GM21515 (cell line): ENCODE results near the gene TCF25.

ENCODE experiments used
- ATAC-seq: cut with Tn5 transposase; IDR thresholded peaks from one replicate; pipeline ENCODE4 v1.9.1; 2021; ENCODE audit not compliant: unreplicated experiment

The TCF25 gene

GRCh38 chr16:89843409-89844350 lies 29.7 kb upstream of the TCF25 start:
- ATAC-seq, result no peak

- no peak for ATAC-seq
Measured at GRCh38 chr16:89844739-89845339, 28.6 kb upstream of the TCF25 start.

- no peak for ATAC-seq
Measured at GRCh38 chr16:89845417-89845816, 28.0 kb upstream of the TCF25 start.

- no peak for ATAC-seq
Measured at GRCh38 chr16:89847051-89847939, 26.1 kb upstream of the TCF25 start.

GRCh38 chr16:89847940-89848297 lies 25.5 kb upstream of the TCF25 start:
- no peak for ATAC-seq

GRCh38 chr16:89848974-89849373 lies 24.4 kb upstream of the TCF25 start:
- no peak for ATAC-seq

GRCh38 chr16:89853306-89853993 lies 19.9 kb upstream of the TCF25 start:
- no peak for ATAC-seq

- ATAC-seq, result no peak
Measured at GRCh38 chr16:89855301-89855945, 18.0 kb upstream of the TCF25 start.

GRCh38 chr16:89855986-89856385 lies 17.4 kb upstream of the TCF25 start:
- ATAC-seq, result no peak

- ATAC-seq, result no peak
Measured at GRCh38 chr16:89858973-89859614, 14.3 kb upstream of the TCF25 start.

- no peak for ATAC-seq
Measured at GRCh38 chr16:89859615-89860007, 13.8 kb upstream of the TCF25 start.

- ATAC-seq, result no peak
Measured at GRCh38 chr16:89860747-89861304, 12.6 kb upstream of the TCF25 start.

GRCh38 chr16:89861648-89862047 lies 11.7 kb upstream of the TCF25 start:
- ATAC-seq, result no peak

- no peak for ATAC-seq
Measured at GRCh38 chr16:89862732-89863131, 10.7 kb upstream of the TCF25 start.

GRCh38 chr16:89863741-89864526 lies 9.5 kb upstream of the TCF25 start:
- ATAC-seq, result peak; percentile 63

GRCh38 chr16:89864527-89864820 lies 8.9 kb upstream of the TCF25 start:
- no peak for ATAC-seq

- ATAC-seq, result no peak
Measured at GRCh38 chr16:89867918-89868317, 5.5 kb upstream of the TCF25 start.

- no peak for ATAC-seq
Measured at GRCh38 chr16:89869911-89870310, 3.5 kb upstream of the TCF25 start.

- no peak for ATAC-seq
Measured at GRCh38 chr16:89870440-89870839, 3.0 kb upstream of the TCF25 start.
